Fibroblast of pulmonary artery (primary cell): ENCODE results near the gene IFFO2.

Experiments used
- DNase-seq: peaks from one replicate; pipeline ENCODE4 v3.0.0-alpha.2; 2010; ENCODE audit warnings: low read depth
- H3K4me3 ChIP-seq: replicated peaks from 2 replicates; pipeline ENCODE4 v1.5.1; 2011; ENCODE audit warnings: low read depth, mild to moderate bottlenecking, control low read depth, low read length, moderate library complexity
- TF ChIP-seq, protein P1 (sequence below): IDR thresholded peaks from 2 replicates; pipeline ENCODE4 v1.5.1; 2011; ENCODE audit warnings: mild to moderate bottlenecking, control low read depth, low read length, inconsistent platforms; ENCODE audit errors: missing control alignments

The IFFO2 gene

DNA sequence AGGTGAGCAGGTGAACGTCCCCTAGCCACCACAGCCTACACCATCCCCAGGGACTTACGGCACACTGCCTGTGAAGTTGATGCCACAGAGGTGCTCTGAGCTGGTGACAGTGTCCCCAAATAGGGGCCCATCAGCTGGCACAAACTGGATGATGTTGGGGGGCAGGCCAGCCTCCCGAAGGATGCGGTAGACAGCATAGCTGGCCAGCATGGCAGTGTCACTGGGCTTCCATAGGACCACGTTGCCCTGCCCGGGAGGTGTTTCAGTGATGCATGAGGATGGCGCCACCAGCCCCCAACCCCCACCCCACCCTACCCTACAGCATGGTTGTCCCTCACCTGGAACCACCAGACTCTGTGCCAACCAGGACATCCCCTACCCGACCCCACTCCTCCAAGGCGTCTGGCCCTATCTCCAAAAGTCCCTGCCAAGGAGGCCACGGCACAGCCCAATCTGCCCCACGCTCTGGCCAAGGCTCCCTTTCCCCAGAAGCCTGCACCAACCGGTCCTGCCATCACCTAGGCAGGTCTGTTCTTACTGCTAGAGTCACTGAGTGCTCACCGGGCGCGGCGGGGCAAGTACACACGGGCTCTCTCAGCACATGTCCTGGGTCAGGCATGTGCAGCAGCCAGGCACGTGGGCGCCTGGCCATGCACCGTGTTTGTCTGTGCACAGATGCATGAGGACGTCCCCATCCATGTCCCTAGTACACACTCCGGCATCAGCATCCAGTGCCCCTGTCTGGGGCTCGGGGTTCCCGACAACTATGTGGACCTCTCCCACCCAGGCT, 74.6 kb downstream of the IFFO2 start:
- no peak for DNase-seq
- no peak overlapping the region for H3K4me3 ChIP-seq
- TF ChIP-seq, protein P1, sequence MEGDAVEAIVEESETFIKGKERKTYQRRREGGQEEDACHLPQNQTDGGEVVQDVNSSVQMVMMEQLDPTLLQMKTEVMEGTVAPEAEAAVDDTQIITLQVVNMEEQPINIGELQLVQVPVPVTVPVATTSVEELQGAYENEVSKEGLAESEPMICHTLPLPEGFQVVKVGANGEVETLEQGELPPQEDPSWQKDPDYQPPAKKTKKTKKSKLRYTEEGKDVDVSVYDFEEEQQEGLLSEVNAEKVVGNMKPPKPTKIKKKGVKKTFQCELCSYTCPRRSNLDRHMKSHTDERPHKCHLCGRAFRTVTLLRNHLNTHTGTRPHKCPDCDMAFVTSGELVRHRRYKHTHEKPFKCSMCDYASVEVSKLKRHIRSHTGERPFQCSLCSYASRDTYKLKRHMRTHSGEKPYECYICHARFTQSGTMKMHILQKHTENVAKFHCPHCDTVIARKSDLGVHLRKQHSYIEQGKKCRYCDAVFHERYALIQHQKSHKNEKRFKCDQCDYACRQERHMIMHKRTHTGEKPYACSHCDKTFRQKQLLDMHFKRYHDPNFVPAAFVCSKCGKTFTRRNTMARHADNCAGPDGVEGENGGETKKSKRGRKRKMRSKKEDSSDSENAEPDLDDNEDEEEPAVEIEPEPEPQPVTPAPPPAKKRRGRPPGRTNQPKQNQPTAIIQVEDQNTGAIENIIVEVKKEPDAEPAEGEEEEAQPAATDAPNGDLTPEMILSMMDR = no peak

DNA sequence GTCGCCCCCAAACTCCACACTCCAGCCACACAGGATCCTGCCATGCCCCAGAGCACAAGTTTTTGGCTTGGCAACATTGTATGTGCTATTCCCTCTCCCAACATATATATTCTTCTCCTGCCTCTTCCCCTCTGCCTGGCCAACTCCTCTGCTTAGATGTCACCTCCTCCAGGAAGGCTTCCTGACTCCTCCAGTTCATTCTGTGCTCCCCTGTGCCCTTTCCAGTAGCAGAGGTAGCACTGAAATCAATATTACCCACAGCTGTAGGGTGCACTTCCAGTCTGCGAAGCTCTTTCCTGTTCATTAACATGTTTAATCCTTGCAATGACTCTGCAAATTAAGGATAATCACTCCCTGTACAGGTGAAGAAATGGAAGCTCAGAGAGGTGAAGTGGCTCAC, 75.3 kb downstream of the IFFO2 start:
- no peak overlapping the region for H3K4me3 ChIP-seq
- TF ChIP-seq, protein P1 = no peak
- DNase-seq = no peak

DNA sequence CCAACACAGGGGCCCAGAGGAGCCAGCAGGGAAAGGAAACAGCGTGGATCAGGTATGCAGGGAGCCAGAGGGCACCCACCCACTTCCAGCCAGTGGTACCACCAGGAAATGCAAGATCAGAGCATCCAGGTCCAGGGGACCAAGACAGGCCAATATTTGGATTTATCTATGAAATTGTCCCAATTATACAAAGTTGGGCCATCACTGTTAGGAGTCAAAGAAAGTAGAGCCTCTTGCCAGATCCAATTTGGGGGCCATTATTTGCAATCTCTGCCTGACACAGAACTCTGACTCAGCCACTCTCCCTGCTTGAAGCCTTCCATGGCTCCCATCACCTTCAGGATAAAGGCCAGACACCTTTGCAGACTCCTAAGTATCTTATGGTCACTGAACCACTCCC, 75.9 kb downstream of the IFFO2 start:
- TF ChIP-seq, protein P1 = no peak
- H3K4me3 ChIP-seq = no peak overlapping the region
- DNase-seq = no peak

DNA sequence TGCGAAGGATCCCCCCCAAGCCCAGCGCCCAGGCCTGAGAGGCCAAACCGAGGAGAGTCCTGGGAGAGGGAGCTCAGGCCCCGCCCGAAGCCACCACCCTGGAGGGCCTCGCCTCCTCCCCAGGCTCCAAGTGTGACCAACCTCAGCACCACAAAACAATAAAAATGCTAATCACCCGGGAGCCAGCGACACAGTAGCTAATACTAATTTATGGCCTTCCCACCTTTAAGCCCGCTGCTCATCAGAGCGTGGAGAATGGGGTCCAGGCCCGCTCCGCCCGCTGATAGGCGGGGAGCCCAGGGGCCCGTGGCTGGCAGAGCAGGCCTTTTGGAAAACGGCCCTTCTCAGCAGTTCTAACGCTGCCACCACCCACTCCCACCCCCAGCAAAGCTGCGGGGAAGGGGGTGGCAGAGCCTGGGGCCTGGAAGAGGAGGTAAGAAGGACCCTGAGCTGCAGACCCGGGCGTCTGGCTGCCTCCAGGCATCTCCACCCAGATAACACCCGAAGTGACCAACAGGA, 76.6 kb downstream of the IFFO2 start:
- no peak for DNase-seq
- TF ChIP-seq, protein P1 = no peak
- no peak overlapping the region for H3K4me3 ChIP-seq

DNA sequence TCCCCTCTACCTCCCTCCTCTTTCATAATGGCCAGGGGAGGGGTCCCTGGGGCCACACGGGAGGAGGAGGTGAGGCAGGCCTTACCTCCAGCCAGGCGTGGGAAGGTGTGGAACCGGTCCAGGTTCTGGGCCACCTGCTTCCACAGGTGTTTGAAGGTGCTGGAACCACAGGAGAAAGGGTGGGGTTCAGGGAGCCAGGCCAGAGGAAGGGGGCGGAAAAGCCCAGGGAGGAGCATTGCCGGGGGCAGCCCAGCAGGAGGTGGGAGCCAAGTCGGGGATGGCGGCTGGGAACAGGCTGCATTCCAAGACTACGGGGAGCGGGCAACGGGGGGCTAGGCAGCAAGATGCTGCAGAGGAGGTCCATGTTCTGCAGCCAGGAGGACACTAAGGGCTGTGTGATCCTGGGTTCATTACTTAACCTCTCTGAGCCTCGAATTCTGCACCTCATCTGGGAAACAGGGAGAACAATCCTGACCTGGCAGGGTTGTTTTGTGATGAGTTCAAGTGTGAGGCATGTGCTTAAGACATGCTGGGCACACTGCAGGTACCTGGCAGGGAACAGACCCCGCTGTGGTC, 77.2 kb downstream of the IFFO2 start:
- no peak overlapping the region for H3K4me3 ChIP-seq
- TF ChIP-seq, protein P1 = no peak
- no peak for DNase-seq

DNA sequence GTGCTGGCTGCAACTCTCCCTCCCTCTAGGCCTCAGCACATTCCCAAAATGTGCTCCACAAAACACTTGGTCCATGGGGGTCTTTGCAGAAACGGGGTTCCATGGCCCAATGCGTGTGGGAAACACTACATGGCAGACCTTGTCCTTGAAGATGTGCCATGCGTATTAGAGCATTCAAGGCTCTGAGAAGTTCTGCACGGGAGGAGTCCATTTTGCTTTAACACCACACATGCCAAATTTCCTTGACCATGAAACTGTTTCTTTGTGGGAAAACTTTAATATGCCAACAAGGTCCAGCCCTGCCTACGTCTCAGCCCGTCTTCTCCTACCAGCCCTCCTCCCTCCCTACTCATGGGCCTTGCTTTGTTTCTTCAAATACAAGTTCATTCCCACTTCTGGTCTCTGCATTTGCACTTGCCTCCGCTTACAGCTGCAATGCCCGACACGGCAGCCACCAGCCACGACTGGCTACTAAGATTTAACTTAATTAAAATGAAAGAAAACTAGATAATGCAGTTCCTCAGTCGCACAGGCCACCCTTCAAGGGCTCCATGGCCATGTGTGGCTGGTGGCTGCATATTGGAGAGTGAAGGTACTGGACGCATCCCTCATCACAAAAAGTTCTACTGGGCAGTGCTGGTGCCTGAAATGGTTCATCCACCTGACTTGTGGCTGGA, 77.8 kb downstream of the IFFO2 start:
- no peak for DNase-seq
- H3K4me3 ChIP-seq = no peak overlapping the region
- TF ChIP-seq, protein P1 = no peak
